GM08714 (cell line): Measurements from ENCODE around the gene NRG3.

ENCODE experiments used
- H3K4me3 ChIP-seq: fragments of 200-500 bp; sonication (Bioruptor generic); 2 replicates; pipeline ENCODE4 v1.5.1; 2014; ENCODE audit warnings: mild to moderate bottlenecking, low read length, inconsistent platforms
- ZNF274 ChIP-seq: IDR thresholded peaks from 2 replicates; pipeline ENCODE4 v1.6.1; 2012; ENCODE audit warnings: mild to moderate bottlenecking, low read depth, low read length

NRG3 gene

DNA sequence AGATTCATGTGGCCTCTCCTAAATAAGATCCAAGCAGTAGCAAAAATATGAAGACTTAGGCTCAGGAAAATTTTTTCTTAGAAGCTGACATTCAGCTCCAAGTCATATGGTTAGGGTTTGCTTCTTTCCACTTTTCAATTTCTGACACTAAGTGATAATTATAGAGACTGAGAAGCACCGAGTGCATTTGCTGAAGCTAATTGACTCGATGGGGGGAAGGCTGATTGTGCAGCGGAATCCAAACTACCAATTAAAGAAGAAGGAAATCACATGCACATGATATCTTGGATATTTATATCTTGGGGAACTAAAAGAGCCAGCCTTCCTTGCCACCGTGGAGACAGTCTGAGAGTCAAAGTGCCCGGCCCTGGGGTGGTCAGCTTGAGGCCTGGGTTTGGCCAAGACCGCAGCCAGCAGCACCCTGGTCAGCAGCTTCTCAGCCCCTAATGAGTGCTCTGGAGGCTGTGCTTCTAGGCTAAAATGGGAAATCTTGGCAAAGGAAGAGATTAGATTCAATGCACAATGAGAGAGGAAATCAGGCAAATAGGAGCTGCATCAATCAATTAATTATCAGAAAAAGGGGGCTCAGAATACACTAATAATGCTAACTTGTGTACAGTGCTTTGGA, 589.3 kb downstream of the NRG3 start:
- TF ChIP-seq ZNF274, result no peak
- no peak overlapping the region for H3K4me3 ChIP-seq

DNA sequence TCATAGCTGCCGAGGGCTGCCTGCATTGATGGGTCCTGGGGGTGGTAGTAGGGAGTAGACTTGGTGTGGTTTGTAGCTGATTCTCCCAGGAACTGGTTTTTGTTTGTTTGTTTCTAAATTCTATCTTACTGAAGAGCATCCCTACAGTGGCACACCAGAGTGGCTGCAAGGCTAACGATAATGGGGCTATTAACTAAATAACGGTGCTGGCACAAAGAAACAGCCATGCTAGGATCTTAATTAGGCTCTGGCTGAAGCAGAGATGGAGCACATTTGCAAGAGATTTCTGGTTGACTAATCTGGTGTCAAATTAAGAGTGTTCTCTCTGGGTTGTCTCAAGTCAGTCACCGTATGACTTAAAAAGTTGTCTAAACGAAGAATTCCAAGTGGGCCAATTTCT, 590.0 kb downstream of the NRG3 start:
- no peak overlapping the region for H3K4me3 ChIP-seq
- TF ChIP-seq ZNF274, result no peak

DNA sequence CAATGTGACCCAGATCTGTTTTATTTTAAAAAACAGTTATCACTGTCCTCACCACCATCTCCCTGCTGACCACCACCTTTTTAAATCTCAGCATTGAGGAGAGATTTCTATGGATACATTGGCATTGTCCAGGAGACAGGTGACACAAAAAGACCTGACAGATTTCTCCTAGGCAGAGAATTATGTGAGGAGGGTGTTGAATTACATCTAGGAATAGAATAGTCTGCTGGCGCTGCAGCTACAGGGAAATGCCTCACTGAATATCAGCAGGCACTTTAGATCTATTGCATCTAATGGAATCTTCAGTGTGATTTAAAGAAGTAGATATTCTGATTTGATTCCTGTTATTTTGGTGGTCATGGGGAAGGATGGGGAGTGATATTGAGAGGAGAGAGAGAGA, 593.5 kb downstream of the NRG3 start:
- no peak overlapping the region for H3K4me3 ChIP-seq
- no peak for TF ChIP-seq ZNF274

DNA sequence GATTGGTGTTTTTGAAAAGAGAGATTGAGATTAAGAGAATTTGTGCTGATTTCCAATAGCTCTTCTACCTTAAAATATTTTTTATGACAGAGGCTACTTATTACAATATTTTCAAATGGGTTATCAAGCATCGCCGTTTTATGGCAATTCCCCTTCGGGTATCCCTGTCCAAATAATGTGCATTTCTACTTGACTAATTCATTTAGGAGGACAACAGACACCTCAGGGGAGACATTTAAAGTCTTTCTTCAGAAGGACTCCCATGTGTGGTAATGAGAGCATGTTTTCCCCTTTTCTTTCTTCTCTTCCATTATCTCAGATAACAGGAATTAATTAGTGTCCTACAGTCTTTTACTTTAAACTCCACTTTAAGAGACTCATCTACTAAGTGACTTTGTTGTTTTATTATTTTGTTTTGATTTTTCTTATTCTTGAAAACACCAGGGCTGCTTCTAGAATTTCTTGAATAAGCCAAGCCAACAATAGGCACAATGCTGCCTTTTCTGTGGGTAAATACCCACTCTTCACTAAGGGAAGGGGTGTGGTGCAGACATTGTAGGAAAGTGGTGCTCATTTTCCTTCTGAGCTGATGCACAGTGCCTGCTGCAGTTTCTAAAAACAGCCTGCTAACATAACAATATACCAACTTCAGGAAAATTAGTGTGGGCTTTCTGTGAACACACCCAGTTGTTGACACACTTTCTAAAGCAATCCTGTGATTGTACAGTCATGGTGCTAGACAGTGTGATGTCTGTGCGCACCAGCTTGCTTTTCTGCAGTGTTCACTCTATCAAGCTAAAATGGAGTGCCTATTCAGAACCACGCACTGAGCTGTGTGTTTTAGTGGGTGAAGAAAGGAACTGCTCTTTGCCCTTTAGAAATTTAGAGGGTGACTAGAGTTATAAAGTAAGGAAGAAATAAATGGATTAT, 597.7 kb downstream of the NRG3 start:
- no peak for TF ChIP-seq ZNF274

DNA sequence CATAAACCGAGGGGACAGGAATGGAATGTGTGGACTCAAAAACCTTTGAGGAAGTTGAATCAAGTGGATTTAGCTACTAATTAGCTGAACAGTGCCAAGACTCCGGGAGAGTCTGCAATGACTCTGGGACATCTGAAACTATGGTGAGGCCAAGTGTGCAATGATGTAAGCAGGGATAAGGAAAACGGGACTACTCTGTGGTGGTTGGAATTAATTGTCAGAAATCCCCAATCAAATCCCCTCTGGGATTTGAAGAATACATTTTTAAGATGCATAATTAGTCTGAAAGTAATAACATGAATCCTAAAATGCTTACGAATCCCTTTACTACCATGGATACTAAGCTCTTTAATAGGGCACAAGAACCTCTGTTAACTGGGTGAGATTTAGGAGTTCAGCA, 602.8 kb downstream of the NRG3 start:
- no peak overlapping the region for H3K4me3 ChIP-seq
- TF ChIP-seq ZNF274, result no peak

More for the DNA sequence above, 597.7 kb downstream of the NRG3 start:
- H3K4me3 ChIP-seq, result no peak overlapping the region

DNA sequence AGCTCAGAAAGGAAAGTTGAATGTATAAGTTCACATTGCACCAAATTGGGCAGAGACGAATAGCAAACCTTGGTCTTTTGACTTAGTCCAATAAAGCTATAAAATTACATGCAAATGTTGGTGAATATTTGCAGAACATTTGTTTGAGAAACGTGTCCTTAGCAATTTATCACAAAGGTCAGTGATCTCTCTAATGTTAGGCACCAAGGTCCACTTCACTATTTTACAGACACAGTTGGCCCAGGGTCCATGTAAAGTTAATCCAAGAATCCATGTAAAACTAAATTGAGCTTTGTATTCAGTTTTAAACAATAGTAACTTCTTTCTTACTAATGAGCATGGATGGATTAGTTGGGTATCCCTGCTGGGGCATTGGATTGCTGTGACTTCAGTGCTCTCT, 617.7 kb downstream of the NRG3 start:
- TF ChIP-seq ZNF274, result no peak
- H3K4me3 ChIP-seq, result no peak overlapping the region

DNA sequence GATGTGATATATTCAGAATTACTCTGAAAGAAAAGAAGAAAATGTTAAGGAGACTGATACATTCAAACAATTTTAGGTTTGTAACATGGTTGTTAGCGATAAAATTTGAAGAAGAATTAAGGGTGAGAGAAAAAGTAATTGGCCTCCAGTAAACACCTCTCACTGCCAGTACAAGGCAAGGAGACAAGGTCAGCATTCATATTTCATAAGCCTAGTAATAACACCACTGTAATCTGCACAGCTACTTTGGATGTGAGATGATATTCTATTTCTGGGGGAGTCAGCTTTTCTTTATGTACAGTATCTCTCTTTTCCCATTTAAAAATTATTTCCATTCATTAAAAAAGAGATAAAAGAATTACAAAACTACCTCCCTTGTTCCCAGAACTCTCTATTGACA, 621.1 kb downstream of the NRG3 start:
- no peak for TF ChIP-seq ZNF274
- H3K4me3 ChIP-seq, result no peak overlapping the region

DNA sequence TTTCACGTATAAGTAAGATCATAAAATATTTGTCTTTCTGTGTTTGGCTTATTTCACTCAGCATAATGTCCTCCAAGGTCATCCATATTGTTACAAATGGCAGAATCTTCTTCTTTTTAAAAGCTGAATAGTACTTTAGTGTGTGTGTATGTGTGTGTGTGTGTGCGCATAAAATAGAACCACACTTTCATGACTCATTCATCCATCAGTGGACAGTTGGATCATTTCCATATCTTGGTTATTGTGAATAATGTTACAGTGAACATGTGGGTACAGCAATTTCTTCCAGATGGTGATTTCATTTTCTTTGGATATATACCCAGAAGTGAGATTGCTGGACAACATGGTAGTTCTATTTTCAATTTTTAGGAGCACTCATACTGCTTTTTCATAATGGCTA, 622.4 kb downstream of the NRG3 start:
- TF ChIP-seq ZNF274, result no peak
- H3K4me3 ChIP-seq, result no peak overlapping the region

DNA sequence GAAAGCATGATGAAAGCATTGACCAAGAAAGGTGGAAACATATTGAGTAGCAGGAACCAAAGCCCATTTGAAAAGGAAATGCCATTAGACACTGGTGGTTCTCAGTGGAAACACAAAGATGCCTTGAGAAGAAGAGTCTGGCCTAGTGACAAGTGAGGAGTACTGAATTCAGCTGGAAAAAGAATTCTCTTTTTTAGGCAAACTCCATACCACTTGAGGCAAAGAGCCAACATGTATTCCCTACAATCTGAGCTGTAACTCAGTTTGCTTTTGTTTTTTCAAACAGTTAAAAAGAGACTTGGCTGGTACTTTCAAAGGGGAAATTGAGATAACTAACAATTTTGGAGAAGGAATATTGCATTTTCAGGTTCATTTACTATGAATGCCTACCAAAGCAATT, 624.0 kb downstream of the NRG3 start:
- TF ChIP-seq ZNF274, result no peak
- H3K4me3 ChIP-seq, result no peak overlapping the region

DNA sequence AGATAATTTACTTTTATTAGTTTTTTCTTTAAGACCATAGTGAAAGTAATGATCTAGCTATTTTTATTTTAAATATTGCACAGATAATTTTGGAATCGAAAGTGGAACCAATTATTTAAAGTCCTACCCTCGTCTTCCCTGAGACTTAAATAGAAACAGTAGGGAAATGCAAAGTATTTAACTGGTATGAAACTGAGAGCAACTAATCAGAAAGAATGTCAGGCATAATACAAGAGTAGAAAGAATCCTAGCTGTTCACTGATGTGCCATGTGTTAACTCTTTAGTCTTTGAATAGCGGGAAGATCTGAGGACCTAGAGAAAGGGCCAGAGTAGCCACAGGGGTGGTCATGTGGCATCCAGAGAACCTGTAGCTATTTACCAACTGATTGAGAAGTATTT, 630.0 kb downstream of the NRG3 start:
- H3K4me3 ChIP-seq, result no peak overlapping the region
- TF ChIP-seq ZNF274, result no peak

DNA sequence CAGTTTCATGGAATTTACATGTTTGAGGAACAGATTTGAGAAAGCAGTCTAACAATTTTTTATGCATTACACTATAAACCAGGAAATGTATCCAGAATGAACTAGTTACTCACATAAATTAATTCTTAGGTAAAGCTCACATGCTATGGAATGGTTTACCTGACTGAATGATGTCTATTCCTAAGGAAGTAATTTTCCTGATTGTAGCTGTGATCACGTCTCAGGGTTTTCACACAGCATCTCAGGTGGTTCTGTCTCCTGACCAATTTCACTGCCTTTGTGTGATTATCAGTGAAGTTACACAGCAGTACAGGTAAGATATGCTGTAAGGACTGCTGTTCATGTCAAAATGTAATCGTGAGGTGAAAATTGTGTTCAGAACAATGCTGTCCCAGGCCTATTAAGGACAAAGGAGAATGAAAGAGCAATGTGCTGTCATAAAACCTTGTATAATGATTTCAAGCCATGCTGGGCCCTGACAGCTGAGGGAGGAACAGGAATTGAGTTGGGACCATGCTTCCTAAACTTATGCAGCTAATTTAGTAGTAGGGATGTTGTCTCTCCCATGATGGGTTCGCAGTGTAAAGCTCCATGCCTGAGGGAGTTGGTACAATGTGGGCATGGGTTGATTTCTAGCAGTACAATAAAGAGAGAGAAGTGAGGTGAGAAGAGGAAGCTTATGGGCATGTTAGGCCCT, 631.8 kb downstream of the NRG3 start:
- H3K4me3 ChIP-seq, result no peak overlapping the region
- TF ChIP-seq ZNF274, result no peak

DNA sequence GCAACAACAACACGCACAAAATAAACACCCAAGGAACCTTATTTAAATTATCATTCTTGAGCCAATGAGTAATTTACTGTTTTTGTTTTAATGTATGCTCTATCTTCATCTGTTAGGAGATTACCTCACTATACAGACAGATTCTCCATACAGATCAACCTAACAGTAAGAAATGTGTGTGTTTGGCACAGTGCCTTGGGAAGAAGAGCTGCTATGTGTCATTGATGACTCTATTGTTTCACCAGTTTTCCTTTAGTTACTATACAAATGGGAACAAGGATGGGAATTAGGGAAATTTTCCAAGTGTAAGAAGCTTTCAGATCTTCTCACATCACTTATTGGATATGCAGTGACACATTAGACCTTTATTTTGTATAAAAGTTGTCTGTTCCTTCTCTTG, 640.3 kb downstream of the NRG3 start:
- TF ChIP-seq ZNF274, result no peak
- H3K4me3 ChIP-seq, result no peak overlapping the region

DNA sequence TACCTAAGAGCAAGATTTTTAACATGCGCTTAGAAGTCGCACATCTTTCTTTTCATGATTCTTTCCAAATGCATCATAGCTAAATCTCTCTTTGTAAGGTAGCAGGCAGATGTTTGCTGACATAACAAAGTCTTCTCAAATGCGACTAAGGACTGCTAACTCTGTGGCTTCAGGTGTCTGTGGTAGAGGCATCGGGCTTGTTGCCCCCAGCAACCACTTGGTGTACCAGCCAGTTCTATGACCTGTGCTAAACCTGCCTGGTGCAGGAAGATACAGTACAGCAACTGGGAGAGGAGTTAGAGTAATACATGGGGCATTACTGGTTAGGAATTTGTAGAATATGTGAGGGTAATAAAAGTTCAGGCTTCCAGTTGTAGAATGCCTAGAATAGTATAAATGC, 654.1 kb downstream of the NRG3 start:
- no peak overlapping the region for H3K4me3 ChIP-seq
- TF ChIP-seq ZNF274, result no peak

DNA sequence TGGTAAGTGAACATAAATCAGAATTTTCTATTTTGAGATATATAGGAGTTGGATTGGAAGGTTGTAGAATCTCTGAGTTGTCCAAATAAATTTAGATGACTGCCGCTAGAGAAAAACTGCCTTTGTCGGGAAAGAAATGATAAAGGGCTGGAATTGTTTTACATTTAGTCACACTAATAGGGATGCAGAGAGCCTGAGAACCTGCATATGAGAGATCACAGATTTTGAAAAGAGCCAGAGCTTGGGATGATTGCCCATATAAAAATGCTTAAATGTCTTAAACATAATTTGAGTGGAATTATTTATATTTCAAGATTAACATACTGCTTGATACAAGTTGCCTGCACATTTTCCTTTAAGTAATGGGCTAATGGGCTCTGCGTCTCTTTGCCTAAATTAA, 660.5 kb downstream of the NRG3 start:
- TF ChIP-seq ZNF274, result no peak
- no peak overlapping the region for H3K4me3 ChIP-seq

DNA sequence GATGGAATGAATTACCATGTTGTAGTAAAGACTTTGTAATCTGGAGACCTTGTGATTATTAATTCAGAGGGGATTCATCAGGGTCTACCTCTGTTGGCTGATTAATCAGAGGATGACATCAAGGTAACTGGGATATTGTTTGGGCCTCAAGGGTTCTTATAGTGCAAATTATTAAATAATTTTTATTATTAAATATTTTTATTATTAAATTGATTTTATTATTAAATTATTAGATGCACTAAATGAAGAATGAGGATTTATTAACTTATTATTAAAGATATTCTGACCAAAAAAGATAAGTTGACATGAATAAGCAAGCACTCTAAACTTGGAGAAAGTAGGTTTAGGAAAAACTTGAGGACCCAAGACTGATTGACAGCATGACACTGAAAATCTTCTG, 661.7 kb downstream of the NRG3 start:
- no peak overlapping the region for H3K4me3 ChIP-seq
- no peak for TF ChIP-seq ZNF274

DNA sequence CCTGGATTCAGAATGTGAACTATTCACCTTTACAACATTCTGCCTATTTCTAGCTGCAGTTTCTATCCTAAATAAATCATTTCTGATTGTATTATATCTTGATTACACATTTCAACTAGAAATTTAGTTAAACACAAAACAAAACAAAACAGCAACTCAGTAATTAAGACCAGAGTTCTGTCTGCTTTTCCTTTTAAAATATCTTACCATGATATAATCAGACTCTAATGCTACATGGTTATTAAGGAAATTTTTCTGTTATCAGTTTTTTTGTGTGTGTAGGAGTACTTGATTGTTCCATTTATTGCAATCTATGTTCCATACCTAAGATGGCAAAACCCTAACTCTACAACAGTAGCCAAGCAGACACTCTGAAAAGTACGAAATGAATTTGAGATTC, 663.3 kb downstream of the NRG3 start:
- H3K4me3 ChIP-seq, result no peak overlapping the region
- no peak for TF ChIP-seq ZNF274
